H1 (cell line): ENCODE measurements around the gene ASTN2.

Source experiments
- CTCF ChIP-seq, 3 experiments: IDR thresholded peaks; 1 replicate in 2 of 3; 2 replicates in 1 of 3; pipeline versions ENCODE4 v1.5.1 to v1.6.1; 2011; ENCODE audit warnings: low read length in 3 of 3, mild to moderate bottlenecking in 3 of 3, inconsistent platforms in 2 of 3, low read depth in 1 of 3, moderate library complexity in 1 of 3; ENCODE audit not compliant: insufficient read depth in 1 of 3; ENCODE audit errors: control extremely low read depth in 1 of 3
- EP300 ChIP-seq, 2 experiments: IDR thresholded peaks; 1 replicate in 1 of 2; 2 replicates in 1 of 2; pipeline ENCODE4 v1.6.1; 2011 to 2012; ENCODE audit warnings: low read depth in 2 of 2, low read length in 2 of 2, mild to moderate bottlenecking in 2 of 2, borderline replicate concordance in 1 of 2, inconsistent platforms in 1 of 2, moderate library complexity in 1 of 2
- JUND ChIP-seq: IDR thresholded peaks from 2 replicates; pipeline ENCODE4 v1.6.1; 2011; ENCODE audit warnings: mild to moderate bottlenecking, improper control_type of control experiment, low read length
- POLR2AphosphoS5 ChIP-seq: IDR thresholded peaks from 2 replicates; pipeline ENCODE4 v1.6.1; 2011; ENCODE audit warnings: low read depth, low read length
- RBBP5 ChIP-seq: IDR thresholded peaks from 2 replicates; pipeline ENCODE4 v1.7.1; 2012; ENCODE audit warnings: low read depth, mild to moderate bottlenecking, inconsistent platforms, low read length, moderate library complexity, borderline replicate concordance
- SRF ChIP-seq: IDR thresholded peaks from 2 replicates; pipeline ENCODE4 v1.6.1; 2011; ENCODE audit warnings: mild to moderate bottlenecking, low read depth, low read length, moderate library complexity
- YY1 ChIP-seq: IDR thresholded peaks from 2 replicates; pipeline ENCODE4 v1.6.1; 2011; ENCODE audit warnings: low read depth, mild to moderate bottlenecking, low read length

- TF ChIP-seq JUND (no peak), YY1 (no peak), CTCF (IDR thresholded peaks at IDR 0.05; ENCODE audit: control extremely low read depth in 1 of 3, insufficient read depth in 1 of 3, low read depth in 1 of 3, low read length in 3 of 3) (no peak), POLR2AphosphoS5 (no peak), RBBP5 (no peak), SRF (no peak), EP300 (IDR thresholded peaks at IDR 0.05; ENCODE audit: borderline replicate concordance in 1 of 2, low read depth in 2 of 2, low read length in 2 of 2) (no peak)
Measured at GRCh38 chr9:116480700-116481099, 934.2 kb downstream of the ASTN2 start.
